T-cell (primary cell): ENCODE measurements around the gene BCL2. TPM values are rescaled to one million over a fixed set of nuclear protein-coding genes. Genes with fewer than 3 reads are reported as not detected.

Source experiments
- ATAC-seq, 4 experiments: fragments of 200-7000 bp in 3 of 4; fragments of 150-1000 bp in 1 of 4; cut with Tn5 transposase; replicated peaks in 1 of 4; 1 replicate in 3 of 4; 2 replicates in 1 of 4; pipeline ENCODE4 v1.10.0; 2021; ENCODE audit warnings: moderate library complexity in 3 of 4, mild to moderate bottlenecking in 2 of 4, moderate number of reproducible peaks in 1 of 4
- CTCF ChIA-PET, 2 donors: fragments of 300-600 bp; sonication (Branson Sonifier 250); formaldehyde crosslinking; loops; one replicate each; lab custom pipeline; 2022; ENCODE audit warnings: antibody characterized with exemption in 2 of 2; lab: Charles Lee
- POLR2A ChIA-PET, 2 donors: fragments of 300-600 bp; sonication (Branson Sonifier 250); formaldehyde crosslinking; loops; one replicate each; lab custom pipeline; 2022; ENCODE audit warnings: antibody characterized with exemption in 2 of 2; lab: Charles Lee
- DNase-seq, 35 experiments: peaks; one replicate each; pipeline versions ENCODE4 v3.0.0 to v3.0.0-alpha.2; 2013 to 2023
- H3K27ac ChIP-seq: one replicate; pipeline ENCODE4 v1.5.1; 2013; ENCODE audit warnings: low read length
- H3K27me3 ChIP-seq, 2 experiments: replicated peaks in 1 of 2; 1 replicate in 1 of 2; 2 replicates in 1 of 2; pipeline versions ENCODE4 v1.6.1 to v1.7.0; 2013; ENCODE audit warnings: low read length in 1 of 2, mixed read lengths in 1 of 2; ENCODE audit not compliant: control insufficient read depth in 2 of 2, insufficient read depth in 2 of 2; ENCODE audit errors: extremely low read depth in 1 of 2
- H3K36me3 ChIP-seq, 2 donors: 1 replicate in 1 of 2; 2 replicates in 1 of 2; pipeline versions ENCODE4 v1.6.1 to v1.7.0; 2013; ENCODE audit warnings: low read length in 1 of 2; ENCODE audit not compliant: control insufficient read depth in 2 of 2, insufficient read depth in 1 of 2; ENCODE audit errors: extremely low read depth in 1 of 2
- H3K4me1 ChIP-seq, 2 experiments: 1 replicate in 1 of 2; 2 replicates in 1 of 2; pipeline versions ENCODE4 v1.6.1 to v1.7.0; 2013; ENCODE audit warnings: low read length in 2 of 2, mixed read lengths in 1 of 2; ENCODE audit not compliant: insufficient read depth in 2 of 2, control insufficient read depth in 1 of 2; ENCODE audit errors: extremely low read depth in 1 of 2
- H3K4me3 ChIP-seq, 2 donors: 1 replicate in 1 of 2; 2 replicates in 1 of 2; pipeline versions ENCODE4 v1.5.1 to v1.7.0; 2013; ENCODE audit warnings: mild to moderate bottlenecking in 2 of 2, low read length in 1 of 2, moderate library complexity in 1 of 2; ENCODE audit not compliant: control insufficient read depth in 1 of 2; ENCODE audit errors: extremely low read depth in 1 of 2
- H3K9me3 ChIP-seq: 2 replicates; pipeline ENCODE4 v1.7.0; 2013
- H3K27ac Mint-ChIP-seq, 2 donors: one replicate each; pipeline ENCODE4 v1.8.0; 2020 to 2021; ENCODE audit warnings: mild to moderate bottlenecking in 2 of 2, mixed read lengths in 2 of 2
- H3K27me3 Mint-ChIP-seq, 2 donors: one replicate each; pipeline ENCODE4 v1.8.0; 2021 to 2022; ENCODE audit warnings: mixed read lengths in 2 of 2
- H3K36me3 Mint-ChIP-seq: one replicate; pipeline ENCODE4 v1.8.0; 2021; ENCODE audit warnings: mixed read lengths
- H3K4me1 Mint-ChIP-seq, 3 donors: one replicate each; pipeline ENCODE4 v1.8.0; 2020 to 2022; ENCODE audit warnings: mixed read lengths in 3 of 3, mild to moderate bottlenecking in 1 of 3
- H3K4me3 Mint-ChIP-seq, 3 donors: one replicate each; pipeline ENCODE4 v1.8.0; 2020 to 2022; ENCODE audit warnings: mild to moderate bottlenecking in 3 of 3, mixed read lengths in 3 of 3, moderate library complexity in 3 of 3
- H3K9me3 Mint-ChIP-seq, 3 donors: one replicate each; pipeline ENCODE4 v1.8.0; 2020 to 2022; ENCODE audit warnings: mixed read lengths in 3 of 3
- WGBS: methylation state at CpG from one replicate; pipeline ENCODE4 v1.1.5; 2013; ENCODE audit warnings: missing lambda C conversion rate; ENCODE audit not compliant: insufficient coverage; 5-methylcytosine and 5-hydroxymethylcytosine counted together
- total RNA-seq, 35 experiments: library from RNA in 6 of 35; stranded (reverse) in 6 of 35; fragments of 120-200 nt in 1 of 35; gene quantifications; one replicate each; pipeline versions ENCODE4 v1.2.1 to v1.2.4 and lab custom pipeline; 2013 to 2026

Gene BCL2
- total RNA-seq, 5 donors from 2014 or later (not counting 1 experiment from before 2014, with no cell fraction given): 113 to 201 (median 123) TPM

DNA sequence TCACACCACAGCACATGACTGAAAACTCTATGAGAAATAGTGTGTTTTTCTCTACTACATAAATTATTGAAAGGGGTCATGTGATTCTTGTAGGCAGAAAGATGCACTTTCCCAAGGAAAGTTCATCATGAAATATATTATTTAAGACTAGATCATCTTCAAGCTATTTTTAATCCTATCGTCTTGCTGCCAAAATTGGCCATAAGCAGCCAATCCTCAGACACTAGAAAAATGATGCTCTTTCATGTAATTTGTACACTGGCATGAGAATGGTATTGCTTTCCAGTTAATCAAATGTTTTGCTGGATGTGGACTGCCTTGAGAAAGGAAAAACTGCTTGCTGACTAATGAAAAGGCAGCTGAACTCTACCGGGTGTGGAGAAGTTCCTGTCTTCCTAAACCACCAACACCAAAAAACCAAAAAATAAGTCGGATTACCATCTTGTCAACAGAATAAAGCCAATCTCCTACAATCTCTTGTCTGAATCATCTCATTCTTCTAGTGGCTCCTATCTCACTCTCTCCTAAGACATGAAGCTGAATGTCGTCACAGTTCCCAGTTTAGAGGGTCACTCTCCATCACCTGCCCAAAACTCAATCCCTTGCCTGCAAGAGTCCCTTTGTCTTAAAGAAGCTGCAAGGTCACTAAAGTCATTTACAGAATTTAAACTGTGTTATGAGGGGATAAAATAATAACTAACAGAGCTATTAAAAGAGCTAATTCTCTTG, 5.3 kb downstream of the BCL2 start:
- peak overlapping the region in 1 of 2 donors; percentile 14 for H3K4me3 ChIP-seq
- peaks cover 0 to 6% of the 10 kb centered on the region in 2 donors for H3K36me3 ChIP-seq
- POLR2A ChIA-PET: interaction anchor here (0.5 to 0.6 kb wide), 4 partner anchors 15 to 599 kb away, joined by 3 to 4 read pairs (median 3); no protein-coding TSS in a partner anchor
- CTCF ChIA-PET: interaction anchor here (1.1 to 1.4 kb wide), 4 partner anchors 9 to 182 kb away, joined by 3 to 4 read pairs (median 3); no protein-coding TSS in a partner anchor
- Mint-ChIP-seq H3K27me3 (no peaks in the 10 kb centered on the region), H3K4me1 (peaks cover 74 to 89% (median 88%) of the 10 kb centered on the region in 3 donors), H3K27ac (peak overlapping the region; percentile 91 to 93), H3K9me3 (no peaks in the 10 kb centered on the region), H3K36me3 (peaks cover 30% of the 10 kb centered on the region), H3K4me3 (peak overlapping the region; percentile 93 to 100 (median 99))
- WGBS: 6% methylated on average over 2 of the region's 4 CpGs
- peaks cover 36 to 43% of the 10 kb centered on the region in 2 experiments for H3K4me1 ChIP-seq
- H3K27me3 ChIP-seq: no peaks in the 10 kb centered on the region
- ATAC-seq (no peak), DNase-seq (no peak)
- H3K9me3 ChIP-seq: no peaks in the 10 kb centered on the region
- peak overlapping the region; percentile 49 for H3K27ac ChIP-seq

DNA sequence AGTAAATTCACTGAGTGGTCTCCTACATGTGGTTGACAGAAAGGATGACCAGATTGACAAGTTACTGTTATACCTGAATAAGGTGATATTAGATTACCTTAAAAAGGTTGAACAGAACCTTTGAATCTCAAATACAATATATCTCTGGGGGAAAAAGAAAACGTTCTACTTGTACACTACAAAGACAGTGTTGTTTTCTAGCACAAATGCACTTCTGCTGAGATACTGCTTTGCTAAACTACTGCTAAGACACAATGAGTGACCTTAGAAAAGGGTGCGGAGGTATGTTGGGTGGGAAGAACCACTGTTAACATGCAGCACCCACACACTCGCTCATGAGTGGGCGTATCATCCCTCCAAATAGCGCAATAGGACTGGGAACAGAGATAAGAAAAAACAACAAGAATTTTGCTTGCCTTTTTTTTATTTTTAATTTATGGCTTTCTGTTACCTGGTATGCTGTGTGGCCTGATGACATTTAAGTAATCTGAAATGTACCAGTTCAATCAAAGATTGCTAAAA, 6.1 kb downstream of the BCL2 start:
- Mint-ChIP-seq H3K27ac (peak overlapping the region; percentile 91 to 93), H3K4me1 (peaks cover 80 to 91% (median 90%) of the 10 kb centered on the region in 3 donors), H3K27me3 (no peaks in the 10 kb centered on the region), H3K36me3 (peaks cover 23% of the 10 kb centered on the region), H3K9me3 (no peaks in the 10 kb centered on the region), H3K4me3 (peak overlapping the region; percentile 67 to 100 (median 99))
- Histone ChIP-seq H3K4me3 (peak overlapping the region in 1 of 2 donors; percentile 19), H3K4me1 (peaks cover 39 to 47% of the 10 kb centered on the region in 2 experiments), H3K36me3 (peaks cover 0 to 6% of the 10 kb centered on the region in 2 donors), H3K27me3 (no peaks in the 10 kb centered on the region), H3K9me3 (no peaks in the 10 kb centered on the region), H3K27ac (peak overlapping the region; percentile 37)
- POLR2A ChIA-PET: no interaction called here
- DNase-seq (no peak), ATAC-seq (no peak)
- CTCF ChIA-PET: no interaction called here
- no CpG with 5 or more reads among the region's 5 CpGs for WGBS

DNA sequence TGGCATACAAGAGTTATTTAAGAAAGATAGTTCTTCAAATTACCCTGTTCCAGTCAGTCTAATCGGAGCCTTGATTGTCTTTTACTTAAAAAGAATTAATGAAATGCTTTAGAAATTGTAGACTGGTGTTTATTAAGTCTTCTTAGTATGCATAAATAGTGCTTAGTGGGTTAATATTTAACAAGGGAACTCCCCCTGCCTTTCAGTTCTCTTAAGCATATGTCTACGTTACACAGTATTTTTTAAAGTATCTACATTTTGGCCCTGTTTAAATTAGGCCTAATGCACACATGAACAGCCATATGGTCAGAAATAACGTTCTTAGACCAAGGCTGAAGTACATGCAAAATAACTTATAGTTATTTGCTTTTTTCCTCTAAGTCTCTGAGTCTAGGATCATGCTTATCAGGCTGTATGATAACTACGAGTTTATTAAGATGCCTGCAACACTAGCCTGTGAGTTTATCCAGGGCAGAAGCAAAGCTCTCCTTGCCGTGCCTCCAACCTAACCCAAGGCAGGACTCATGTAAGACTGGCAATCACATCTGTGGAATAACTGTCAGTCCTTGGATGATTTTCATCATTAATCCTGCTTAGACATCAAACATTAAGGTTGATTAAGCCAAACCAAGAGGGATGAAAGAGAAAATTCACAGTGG, 6.7 kb downstream of the BCL2 start:
- Mint-ChIP-seq H3K9me3 (no peaks in the 10 kb centered on the region), H3K27ac (peak overlapping the region; percentile 91 to 93), H3K4me1 (peaks cover 86 to 94% (median 94%) of the 10 kb centered on the region in 3 donors), H3K4me3 (peak overlapping the region; percentile 67 to 100 (median 99)), H3K27me3 (no peaks in the 10 kb centered on the region), H3K36me3 (peaks cover 19% of the 10 kb centered on the region)
- Histone ChIP-seq H3K4me1 (peaks cover 40 to 47% of the 10 kb centered on the region in 2 experiments), H3K4me3 (peak overlapping the region in 1 of 2 donors; percentile 13), H3K9me3 (no peaks in the 10 kb centered on the region), H3K27ac (peak overlapping the region; percentile 37), H3K36me3 (peaks cover 0 to 8% of the 10 kb centered on the region in 2 donors), H3K27me3 (no peaks in the 10 kb centered on the region)
- no peak for DNase-seq
- POLR2A ChIA-PET: no interaction called here
- no peak for ATAC-seq
- WGBS: 79% methylated on average over 2 of the region's 5 CpGs
- CTCF ChIA-PET: interaction anchor here in 1 of 2 donors (2.5 kb wide), 1 partner anchor 12 kb away, joined by 9 read pairs; no protein-coding TSS in a partner anchor

DNA sequence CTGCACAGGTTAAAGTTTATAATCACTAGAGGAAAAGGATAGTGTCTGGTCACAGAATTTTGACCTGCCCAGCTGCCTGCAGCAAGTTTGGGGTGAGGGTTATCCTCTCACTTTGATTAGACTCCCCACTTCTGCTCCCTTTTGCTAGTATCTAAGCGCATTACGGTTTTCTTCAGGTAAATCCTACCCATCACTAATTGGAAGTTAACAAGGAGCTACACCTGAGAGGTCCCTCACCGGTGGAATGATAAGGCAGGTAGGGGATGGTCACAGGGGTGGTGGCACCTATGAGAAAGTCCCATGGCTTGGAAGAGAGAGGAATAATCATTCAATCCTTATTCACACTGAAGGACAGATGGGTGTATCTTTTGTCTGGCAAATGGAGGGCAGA, 7.6 kb downstream of the BCL2 start:
- WGBS: no CpG with 5 or more reads among the region's 3 CpGs
- peak overlapping the region; percentile 25 to 100 (median 40) for H3K4me3 Mint-ChIP-seq
- no peaks in the 10 kb centered on the region for H3K9me3 ChIP-seq
- peak overlapping the region; percentile 91 to 93 for H3K27ac Mint-ChIP-seq
- H3K4me3 ChIP-seq: peak overlapping the region in 1 of 2 donors; percentile 5
- H3K27me3 ChIP-seq: no peaks in the 10 kb centered on the region
- peaks cover 17% of the 10 kb centered on the region for H3K36me3 Mint-ChIP-seq
- no peaks in the 10 kb centered on the region for H3K27me3 Mint-ChIP-seq
- H3K27ac ChIP-seq: peak overlapping the region; percentile 20
- no peaks in the 10 kb centered on the region for H3K9me3 Mint-ChIP-seq
- POLR2A ChIA-PET: interaction anchor here in 1 of 2 donors (0.7 kb wide), 1 partner anchor 11 kb away, joined by 3 read pairs; no protein-coding TSS in a partner anchor
- ATAC-seq (no peak), DNase-seq (no peak)
- CTCF ChIA-PET: interaction anchor here (0.9 to 2.5 kb wide), 3 partner anchors 9 to 11 kb away, joined by 3 to 9 read pairs (median 3); no protein-coding TSS in a partner anchor
- H3K36me3 ChIP-seq: peaks cover 0 to 16% of the 10 kb centered on the region in 2 donors
- H3K4me1 Mint-ChIP-seq: peaks cover 93 to 94% (median 94%) of the 10 kb centered on the region in 3 donors
- peaks cover 33 to 47% of the 10 kb centered on the region in 2 experiments for H3K4me1 ChIP-seq

DNA sequence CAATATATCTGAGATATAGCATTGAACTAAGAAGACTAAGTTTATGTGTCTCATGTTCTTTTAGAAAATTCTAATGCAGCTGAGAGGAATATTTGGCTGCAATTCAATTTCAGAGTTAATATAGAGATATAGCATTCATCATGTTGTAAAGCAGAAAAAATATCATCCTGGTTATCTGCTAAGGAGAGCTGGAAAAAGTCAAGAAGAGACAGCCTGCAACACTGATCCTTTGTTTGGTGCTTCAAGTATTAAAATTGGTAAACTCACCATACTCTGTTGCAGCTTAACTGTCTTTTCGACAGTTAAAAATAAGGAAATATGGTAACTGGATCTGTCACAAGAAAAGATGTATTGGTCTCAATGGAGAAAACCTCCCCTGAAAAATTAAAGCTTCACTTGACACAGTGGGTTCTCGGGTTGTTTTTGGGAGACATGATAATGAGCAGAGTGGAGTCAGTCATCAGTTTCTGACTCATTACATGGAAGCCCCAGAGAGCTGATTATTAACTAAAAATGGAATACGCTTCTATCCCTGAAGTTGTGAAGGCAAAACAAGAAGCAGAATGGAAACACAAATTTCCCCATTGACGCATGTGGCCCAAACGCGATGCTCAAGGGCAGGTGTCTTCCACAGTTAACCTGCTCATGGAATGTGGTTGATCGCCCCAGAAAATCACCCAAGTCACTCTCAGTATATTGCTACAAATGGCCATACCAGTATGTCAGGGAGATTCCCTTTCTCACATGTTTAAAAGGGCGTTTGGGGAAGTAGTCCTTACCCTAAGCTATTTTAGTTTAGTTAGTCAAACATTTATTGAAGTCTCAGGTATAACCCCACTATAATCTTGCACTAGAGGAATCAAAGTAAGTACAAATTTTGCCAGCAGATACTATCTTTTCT, 8.2 kb downstream of the BCL2 start:
- CTCF ChIA-PET: interaction anchor here (0.6 to 2.5 kb wide), 8 partner anchors 9 to 179 kb away, joined by 3 to 9 read pairs (median 3); no protein-coding TSS in a partner anchor
- H3K4me1 ChIP-seq: peaks cover 35 to 40% of the 10 kb centered on the region in 2 experiments
- no peak for ATAC-seq

More for the DNA sequence above, 8.2 kb downstream of the BCL2 start:
- POLR2A ChIA-PET: interaction anchor here in 1 of 2 donors (0.6 to 0.7 kb wide), 3 partner anchors 10 to 1136 kb away, joined by 3 to 7 read pairs (median 4); no protein-coding TSS in a partner anchor
- DNase-seq: no peak
- no peak overlapping the region for H3K4me3 ChIP-seq
- Mint-ChIP-seq H3K9me3 (no peaks in the 10 kb centered on the region), H3K27ac (peak overlapping the region; percentile 91 to 93), H3K36me3 (peaks cover 18% of the 10 kb centered on the region), H3K4me3 (peak overlapping the region; percentile 1 to 100 (median 40)), H3K4me1 (peaks cover 93 to 96% (median 94%) of the 10 kb centered on the region in 3 donors), H3K27me3 (no peaks in the 10 kb centered on the region)
- H3K9me3 ChIP-seq: no peaks in the 10 kb centered on the region
- H3K36me3 ChIP-seq: peaks cover 0 to 16% of the 10 kb centered on the region in 2 donors
- no peaks in the 10 kb centered on the region for H3K27me3 ChIP-seq
- 83% methylated on average over 1 of the region's 8 CpGs for WGBS
- H3K27ac ChIP-seq: peak overlapping the region; percentile 2
